Spleen (tissue), 7 donors: ENCODE results near the gene CDC42BPA.

Experiments used
- POLR2A ChIP-seq, 3 donors: fragments of 450-650 bp; IDR thresholded peaks; one replicate each; pipeline ENCODE4 v1.5.1; 2017; ENCODE audit warnings: antibody characterized with exemption in 3 of 3, mild to moderate bottlenecking in 1 of 3
- POLR2AphosphoS5 ChIP-seq, 3 donors: sonication (generic); formaldehyde crosslinking; IDR thresholded peaks; one replicate each; pipeline ENCODE4 v1.5.1; 2017; ENCODE audit warnings: antibody characterized with exemption in 3 of 3
- TF ChIP-seq, protein P1 (sequence below), 11 experiments: fragments of 200-600 bp in 7 of 11; fragments of 450-650 bp in 4 of 11; sonication (generic) in 4 of 11; IDR thresholded peaks in 8 of 11; conservative IDR thresholded peaks in 3 of 11; 1 replicate in 7 of 11; 2 replicates in 4 of 11; pipeline versions ENCODE4 v1.4.0 to v1.8.0; 2016 to 2021; ENCODE audit warnings: antibody characterized with exemption in 11 of 11, inconsistent platforms in 4 of 11, mild to moderate bottlenecking in 1 of 11
- donor health status: DM: no; HTN: no; CAD: no; lungs with moderate emphysema.
- donor health status: DM: no; HTN: no; CAD: no.
- donor health status: DM: no; HTN: no; CAD: no.

DNA sequence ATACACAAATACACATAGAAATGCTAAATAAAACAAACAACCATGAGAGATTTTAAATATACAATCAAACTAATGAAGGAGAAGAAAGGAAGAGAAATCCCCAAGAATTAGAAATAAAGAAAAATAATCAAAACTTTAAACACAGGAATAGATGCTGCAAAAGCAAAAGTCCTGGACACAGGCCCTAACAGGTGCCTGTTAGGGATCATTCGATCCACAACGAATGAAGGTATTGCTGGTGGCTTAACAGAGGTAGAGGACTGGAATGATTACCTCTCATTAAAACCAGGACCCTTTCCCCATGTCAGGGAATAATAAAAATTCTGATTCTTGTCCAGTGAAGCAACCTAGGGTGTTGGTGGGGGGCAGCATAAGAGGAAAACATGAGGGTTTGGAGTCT, 56.8 kb downstream of the CDC42BPA start:
- TF ChIP-seq, protein P1, sequence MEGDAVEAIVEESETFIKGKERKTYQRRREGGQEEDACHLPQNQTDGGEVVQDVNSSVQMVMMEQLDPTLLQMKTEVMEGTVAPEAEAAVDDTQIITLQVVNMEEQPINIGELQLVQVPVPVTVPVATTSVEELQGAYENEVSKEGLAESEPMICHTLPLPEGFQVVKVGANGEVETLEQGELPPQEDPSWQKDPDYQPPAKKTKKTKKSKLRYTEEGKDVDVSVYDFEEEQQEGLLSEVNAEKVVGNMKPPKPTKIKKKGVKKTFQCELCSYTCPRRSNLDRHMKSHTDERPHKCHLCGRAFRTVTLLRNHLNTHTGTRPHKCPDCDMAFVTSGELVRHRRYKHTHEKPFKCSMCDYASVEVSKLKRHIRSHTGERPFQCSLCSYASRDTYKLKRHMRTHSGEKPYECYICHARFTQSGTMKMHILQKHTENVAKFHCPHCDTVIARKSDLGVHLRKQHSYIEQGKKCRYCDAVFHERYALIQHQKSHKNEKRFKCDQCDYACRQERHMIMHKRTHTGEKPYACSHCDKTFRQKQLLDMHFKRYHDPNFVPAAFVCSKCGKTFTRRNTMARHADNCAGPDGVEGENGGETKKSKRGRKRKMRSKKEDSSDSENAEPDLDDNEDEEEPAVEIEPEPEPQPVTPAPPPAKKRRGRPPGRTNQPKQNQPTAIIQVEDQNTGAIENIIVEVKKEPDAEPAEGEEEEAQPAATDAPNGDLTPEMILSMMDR (IDR thresholded peaks at IDR 0.05 in 8 of 11, conservative IDR thresholded peaks at IDR 0.05 in 3 of 11): no peak
- TF ChIP-seq POLR2AphosphoS5 (IDR thresholded peaks at IDR 0.05): no peak
- TF ChIP-seq POLR2A (IDR thresholded peaks at IDR 0.05): no peak
